ENCODE data around the gene WWOX.

Gene WWOX

DNA sequence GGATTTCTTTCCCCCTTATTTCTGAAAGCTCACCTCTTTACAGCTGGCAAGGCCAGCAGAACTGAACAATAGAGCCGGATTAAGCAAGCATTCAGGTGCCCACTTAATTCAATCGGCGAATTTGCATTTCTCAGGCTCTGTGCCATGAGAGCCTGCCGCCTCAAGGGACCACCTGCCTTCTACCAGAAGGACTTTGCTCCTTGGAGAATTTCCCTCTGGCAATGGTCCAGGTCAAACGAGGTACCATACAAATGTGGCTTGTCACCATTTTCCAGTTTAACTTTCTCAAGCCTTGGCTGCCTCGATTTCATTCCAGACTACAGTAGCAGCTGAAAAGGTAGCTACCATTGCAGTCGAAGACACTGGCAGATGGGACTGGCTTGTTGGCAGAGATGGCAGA is 967.1 kb downstream of the WWOX start:
- DNase-seq = no peak

- DNase-seq = no peak
These were observed 968.1 kb downstream of the WWOX start for GRCh38 chr16:79067600-79067999.

- no peak for DNase-seq
These were observed 969.7 kb downstream of the WWOX start for GRCh38 chr16:79069121-79069520.

DNA sequence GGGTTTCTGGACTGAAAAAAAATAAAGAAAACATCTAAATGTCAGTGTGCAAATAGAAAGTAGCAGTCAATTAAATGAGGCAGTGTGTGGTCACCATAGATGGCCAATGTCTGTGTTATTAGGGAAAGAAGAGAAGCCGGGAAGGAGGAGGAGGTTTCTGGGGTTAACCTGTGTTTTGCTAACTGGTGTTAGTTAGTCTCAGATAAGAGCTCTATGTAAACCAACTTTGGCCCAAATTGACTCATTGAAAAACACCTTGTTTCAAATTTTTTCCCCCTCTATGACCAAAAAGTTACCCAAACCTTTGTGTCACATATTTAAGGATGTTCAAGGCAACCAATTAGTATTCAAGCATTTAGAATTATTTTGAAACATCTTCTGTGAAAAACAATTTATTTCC is 970.2 kb downstream of the WWOX start:
- no peak for DNase-seq

DNA sequence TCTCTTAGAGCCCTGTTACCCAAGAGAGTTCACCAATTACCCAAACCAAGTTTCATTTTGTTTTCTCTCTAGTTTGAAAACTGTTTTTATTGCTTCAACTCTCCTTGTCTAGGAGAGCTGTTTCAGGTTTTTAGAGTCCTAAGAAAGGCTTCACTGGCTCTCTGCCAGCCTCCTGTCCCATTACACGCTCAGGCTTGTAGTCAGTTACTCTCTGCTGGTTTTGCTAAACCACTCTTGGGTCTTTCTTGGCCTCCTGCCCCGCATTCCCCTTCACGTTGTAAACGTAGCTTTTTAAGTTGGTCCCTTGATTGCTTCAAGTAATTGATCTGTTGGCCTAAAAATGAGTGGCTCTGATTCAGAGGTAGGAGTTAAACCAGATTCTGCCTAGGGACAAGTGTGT is 972.0 kb downstream of the WWOX start:
- DNase-seq = no peak

DNA sequence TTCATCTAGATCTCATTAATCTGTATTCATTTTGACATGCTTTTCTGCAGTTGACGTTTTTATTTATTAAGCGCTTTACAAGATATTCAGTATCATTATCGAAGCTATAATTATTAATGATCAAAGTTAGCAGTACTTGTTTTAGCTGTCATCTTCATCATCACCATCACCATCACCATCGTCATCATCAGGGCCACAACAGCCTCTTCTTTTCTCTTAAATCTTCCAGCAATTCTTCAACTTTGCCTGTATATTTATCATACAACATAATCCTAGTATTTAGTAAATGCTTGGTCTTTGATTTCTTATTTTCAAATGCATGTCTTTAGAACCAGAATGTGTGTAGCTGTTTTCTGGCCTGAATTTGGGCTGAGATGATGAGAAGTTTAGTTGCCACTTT is 973.1 kb downstream of the WWOX start:
- DNase-seq = no peak

GRCh38 chr16:79073566-79073965 is 974.1 kb downstream of the WWOX start:
- no peak for DNase-seq

- DNase-seq = no peak
These were observed 975.1 kb downstream of the WWOX start for GRCh38 chr16:79074541-79074940.

- DNase-seq = no peak
These were observed 975.5 kb downstream of the WWOX start for GRCh38 chr16:79074951-79075350.

- no peak for DNase-seq
These were observed 976.8 kb downstream of the WWOX start for GRCh38 chr16:79076047-79076767.

DNA sequence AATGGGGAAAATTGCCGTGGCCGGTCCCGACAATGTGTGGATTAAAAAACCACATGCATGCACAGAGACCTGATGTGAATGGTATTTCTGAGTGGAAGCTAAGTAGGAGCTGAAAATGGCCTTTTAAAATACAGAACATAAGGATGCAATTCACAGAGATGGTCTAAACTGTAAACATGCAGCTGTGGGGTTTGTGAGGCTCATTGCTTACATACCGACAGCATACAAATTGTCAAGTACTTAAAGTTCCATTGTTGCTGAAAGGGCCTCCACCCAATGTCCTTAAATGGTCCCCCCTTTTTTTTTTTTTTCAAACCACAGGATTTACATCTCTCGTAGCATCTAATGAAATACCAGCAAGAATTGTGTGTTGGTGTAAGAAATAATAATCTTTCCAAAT is 977.9 kb downstream of the WWOX start:
- DNase-seq = no peak

GRCh38 chr16:79079656-79080420 is 980.4 kb downstream of the WWOX start:
- DNase-seq = no peak

GRCh38 chr16:79081297-79082066 is 982.0 kb downstream of the WWOX start:
- no peak for DNase-seq

DNA sequence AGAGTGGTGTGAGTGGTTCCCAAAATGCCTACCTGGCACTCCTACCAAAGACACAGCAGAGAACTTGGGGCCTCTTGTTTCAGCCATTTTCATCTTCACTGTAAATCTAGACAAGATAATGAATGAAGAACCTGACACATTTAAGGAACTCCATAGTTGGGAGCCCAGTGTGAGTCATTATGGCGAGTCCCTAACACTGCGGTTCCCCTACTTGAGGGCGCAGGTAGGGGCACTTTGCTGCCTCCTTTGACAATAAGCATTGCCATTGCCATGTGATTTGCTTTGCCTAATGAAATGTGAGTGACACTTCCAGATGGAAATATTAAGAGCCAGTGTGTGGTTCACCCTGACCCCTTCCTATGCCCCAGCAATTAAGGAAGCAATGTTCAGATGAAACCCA is 983.5 kb downstream of the WWOX start:
- no peak for DNase-seq

GRCh38 chr16:79083508-79084299 is 984.2 kb downstream of the WWOX start:
- DNase-seq = no peak

- no peak for DNase-seq
These were observed 989.5 kb downstream of the WWOX start for GRCh38 chr16:79088971-79089370.

GRCh38 chr16:79089735-79090284 is 990.4 kb downstream of the WWOX start:
- no peak for DNase-seq

DNA sequence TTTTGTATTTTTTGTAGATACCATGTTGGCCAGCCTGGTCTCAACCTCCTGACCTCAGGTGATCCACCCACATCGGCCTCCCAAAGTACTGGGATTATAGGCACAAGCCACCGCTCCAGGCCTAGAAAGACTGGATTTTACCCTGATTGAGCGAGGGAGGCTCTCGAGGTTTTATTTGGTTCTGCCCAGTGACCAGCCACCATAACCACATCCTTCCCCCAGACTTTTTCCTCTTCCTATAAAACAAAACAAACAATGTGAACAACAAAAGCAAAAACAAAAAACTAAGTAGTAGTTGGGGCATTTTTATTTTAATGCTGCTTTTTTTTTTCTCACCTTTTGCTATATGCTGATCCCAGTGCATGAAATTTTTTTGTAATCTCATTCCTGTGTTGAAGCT is 991.5 kb downstream of the WWOX start:
- DNase-seq = no peak

- DNase-seq = no peak
These were observed 993.4 kb downstream of the WWOX start for GRCh38 chr16:79092846-79093245.

GRCh38 chr16:79093554-79093967 is 994.1 kb downstream of the WWOX start:
- DNase-seq = no peak

GRCh38 chr16:79096246-79096645 is 996.8 kb downstream of the WWOX start:
- DNase-seq = no peak

DNA sequence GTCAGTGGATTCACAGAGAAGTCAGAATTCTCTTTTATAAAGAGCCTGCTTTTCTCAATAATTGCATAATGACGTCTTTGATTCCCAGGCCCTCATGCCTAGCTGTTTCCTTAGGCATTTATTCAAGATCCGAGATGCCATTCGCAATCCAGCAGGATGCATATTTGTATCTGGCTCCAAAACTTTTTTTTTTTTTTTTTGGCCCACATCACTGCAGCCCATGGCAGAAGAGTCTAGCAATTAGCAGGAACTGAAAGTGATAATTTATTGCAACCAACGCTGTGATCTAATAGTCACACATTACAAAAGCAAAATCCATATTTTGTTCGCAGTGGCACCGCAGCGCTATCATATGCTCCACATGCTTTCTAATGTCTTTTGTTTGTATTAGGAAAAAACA is 997.7 kb downstream of the WWOX start:
- DNase-seq = no peak

DNA sequence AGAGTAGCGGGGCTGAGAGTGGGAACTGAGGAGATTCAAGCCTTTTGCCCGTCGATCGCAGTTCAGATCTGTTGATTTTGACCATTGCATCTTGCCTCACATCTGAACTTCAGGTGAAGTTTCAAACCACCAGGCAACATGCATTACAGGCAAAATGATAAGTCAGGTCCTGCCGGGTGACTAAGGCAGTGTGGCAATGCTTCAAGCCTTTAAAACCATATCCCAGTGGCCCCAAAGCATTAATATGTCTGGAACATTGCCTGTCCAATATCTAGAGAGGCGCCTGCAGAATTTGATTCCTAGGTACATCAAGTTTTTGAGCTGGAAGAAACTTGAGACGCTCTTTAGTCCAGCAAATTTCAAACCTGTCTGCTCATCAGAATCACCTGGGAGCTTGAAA is 998.3 kb downstream of the WWOX start:
- no peak for DNase-seq

Data from NCI-H446 (cell line).